A549 (cell line): Measurements from ENCODE around the gene OAS3. TPM values are rescaled to one million over a fixed set of nuclear protein-coding genes. Genes with fewer than 3 reads are reported as not detected.

Experiments
- ATAC-seq, 2 experiments: fragments of 200-7000 bp in 1 of 2; fragments of >200 bp in 1 of 2; cut with Nextera tagmentation in 1 of 2; cut with Tn5 transposase in 1 of 2; 3 replicates each; pipeline versions ENCODE4 v1.8.0 to v1.9.1; 2018 to 2020; ENCODE audit warnings: mild to moderate bottlenecking in 1 of 2, moderate library complexity in 1 of 2
- CTCF ChIA-PET: fragments of 300-600 bp; sonication (Branson Sonifier 250); formaldehyde crosslinking; extraction: SDS; loops from one replicate; lab custom pipeline; 2021; ENCODE audit warnings: antibody characterized with exemption, inconsistent platforms; lab: Yijun Ruan, JAX
- POLR2A ChIA-PET: fragments of 350-600 bp; formaldehyde crosslinking; extraction: SDS; loops from one replicate; lab custom pipeline; 2021; ENCODE audit warnings: antibody characterized with exemption, inconsistent platforms; lab: Yijun Ruan, JAX
- DNase-seq, 2 experiments: peaks; one replicate each; pipeline versions ENCODE4 v3.0.0 to v3.0.0-alpha.2; 2011 to 2016; ENCODE audit warnings: low read depth in 1 of 2, low spot score in 1 of 2
- FAIRE-seq: peaks from 2 replicates; lab custom pipeline; 2011; peaks lifted over from hg19 to GRCh38; lab: Jason Lieb, UNC
- H3K27ac ChIP-seq, 2 experiments: fragments of >200 bp; sonication (Bioruptor Twin); formaldehyde crosslinking; 3 replicates each; pipeline ENCODE4 v1.5.1; 2016 to 2017
- H3K4me1 ChIP-seq: fragments of >200 bp; sonication (Bioruptor Twin); formaldehyde crosslinking; 3 replicates; pipeline ENCODE4 v1.6.1; 2016
- H3K4me2 ChIP-seq: fragments of >200 bp; sonication (Bioruptor Twin); formaldehyde crosslinking; 3 replicates; pipeline ENCODE4 v1.6.1; 2016
- H3K4me3 ChIP-seq: fragments of >200 bp; sonication (Bioruptor Twin); formaldehyde crosslinking; 3 replicates; pipeline ENCODE4 v1.5.1; 2016
- H3K9me3 ChIP-seq: fragments of >200 bp; sonication (Bioruptor Twin); formaldehyde crosslinking; 3 replicates; pipeline ENCODE4 v1.6.1; 2016
- CEBPB ChIP-seq, 2 experiments: fragments of >200 bp in 1 of 2; sonication (Bioruptor Twin) in 1 of 2; formaldehyde crosslinking in 1 of 2; IDR thresholded peaks; 2 replicates each; pipeline ENCODE4 v1.6.1; 2012 to 2016
- EHMT2 ChIP-seq: fragments of 200-600 bp; sonication (generic); IDR thresholded peaks from 2 replicates; pipeline ENCODE4 v1.6.1; 2016; ENCODE audit warnings: antibody characterized with exemption, low read depth, mild to moderate bottlenecking, moderate library complexity
- EP300 ChIP-seq, 2 experiments: fragments of >200 bp; sonication (Bioruptor Twin); formaldehyde crosslinking; IDR thresholded peaks; 2 replicates in 1 of 2; 3 replicates in 1 of 2; pipeline ENCODE4 v1.6.1; 2016 to 2017
- HOXA7 ChIP-seq: fragments of 250-450 bp; sonication (Bioruptor Pico); IDR thresholded peaks from 2 replicates; pipeline ENCODE4 v1.5.0; 2020; ENCODE audit warnings: mild to moderate bottlenecking, moderate library complexity
- HOXB13 ChIP-seq: fragments of 250-450 bp; sonication (Bioruptor Pico); IDR thresholded peaks from 2 replicates; pipeline ENCODE4 v1.5.0; 2020; ENCODE audit warnings: low read depth, mild to moderate bottlenecking, moderate library complexity
- MAFK ChIP-seq: fragments of 450-650 bp; IDR thresholded peaks from 2 replicates; pipeline ENCODE4 v1.6.1; 2014; ENCODE audit not compliant: partially characterized antibody
- MAZ ChIP-seq: fragments of 150-350 bp; IDR thresholded peaks from 2 replicates; pipeline ENCODE4 v1.6.1; 2014; ENCODE audit warnings: antibody characterized with exemption, low read depth, low read length, borderline replicate concordance
- NR3C1 ChIP-seq: fragments of >200 bp; sonication (Bioruptor Twin); formaldehyde crosslinking; IDR thresholded peaks from 3 replicates; pipeline ENCODE4 v1.6.1; 2017
- RARB ChIP-seq: fragments of 250-450 bp; sonication (Bioruptor Pico); IDR thresholded peaks from 2 replicates; pipeline ENCODE4 v1.8.0; 2021; ENCODE audit warnings: mild to moderate bottlenecking, moderate library complexity
- SREBF2 ChIP-seq: fragments of 450-650 bp; IDR thresholded peaks from 2 replicates; pipeline ENCODE4 v1.6.1; 2014; ENCODE audit warnings: mild to moderate bottlenecking, moderate library complexity
- TP53 ChIP-seq: fragments of 250-450 bp; sonication (Bioruptor Pico); IDR thresholded peaks from 2 replicates; pipeline ENCODE4 v1.5.0; 2021; ENCODE audit warnings: mild to moderate bottlenecking, moderate library complexity
- WGBS: methylation state at CpG from one replicate; pipeline ENCODE4 v1.1.6; 2017; ENCODE audit errors: missing lambda C conversion rate; 5-methylcytosine and 5-hydroxymethylcytosine counted together
- polyA plus RNA-seq, 4 experiments: library from polyadenylated mRNA; depleted of rRNA in 3 of 4; stranded (reverse); fragments of >200 nt; fragmentation: RNase III in 1 of 4; extraction: RNeasy Plus Mini Kit Qiagen cat#74134 plus additional on column Dnase treatment in 1 of 4; gene quantifications; 2 replicates in 3 of 4; 3 replicates in 1 of 4; pipeline ENCODE4 v1.2.3, GENCODE V29; 2011 to 2017
- TF ChIP-seq, protein P1 (sequence below): fragments of 200-600 bp; sonication (generic); IDR thresholded peaks from 2 replicates; pipeline ENCODE4 v1.6.1; 2016; ENCODE audit warnings: antibody characterized with exemption, mild to moderate bottlenecking, moderate library complexity
- TF ChIP-seq, protein P2 (sequence below): fragments of 250-450 bp; sonication (Bioruptor Pico); IDR thresholded peaks from 2 replicates; pipeline ENCODE4 v1.5.0; 2021; ENCODE audit warnings: mild to moderate bottlenecking, moderate library complexity, borderline replicate concordance
- TF ChIP-seq, protein P3 (sequence below): fragments of 150-350 bp; IDR thresholded peaks from 2 replicates; pipeline ENCODE4 v1.6.1; 2014; ENCODE audit warnings: low read depth, mild to moderate bottlenecking, low read length

The OAS3 gene
- polyA plus RNA-seq, 2 of the 4 experiments (the other 2 are of a cell fraction): 22.7 to 36.7 TPM

DNA sequence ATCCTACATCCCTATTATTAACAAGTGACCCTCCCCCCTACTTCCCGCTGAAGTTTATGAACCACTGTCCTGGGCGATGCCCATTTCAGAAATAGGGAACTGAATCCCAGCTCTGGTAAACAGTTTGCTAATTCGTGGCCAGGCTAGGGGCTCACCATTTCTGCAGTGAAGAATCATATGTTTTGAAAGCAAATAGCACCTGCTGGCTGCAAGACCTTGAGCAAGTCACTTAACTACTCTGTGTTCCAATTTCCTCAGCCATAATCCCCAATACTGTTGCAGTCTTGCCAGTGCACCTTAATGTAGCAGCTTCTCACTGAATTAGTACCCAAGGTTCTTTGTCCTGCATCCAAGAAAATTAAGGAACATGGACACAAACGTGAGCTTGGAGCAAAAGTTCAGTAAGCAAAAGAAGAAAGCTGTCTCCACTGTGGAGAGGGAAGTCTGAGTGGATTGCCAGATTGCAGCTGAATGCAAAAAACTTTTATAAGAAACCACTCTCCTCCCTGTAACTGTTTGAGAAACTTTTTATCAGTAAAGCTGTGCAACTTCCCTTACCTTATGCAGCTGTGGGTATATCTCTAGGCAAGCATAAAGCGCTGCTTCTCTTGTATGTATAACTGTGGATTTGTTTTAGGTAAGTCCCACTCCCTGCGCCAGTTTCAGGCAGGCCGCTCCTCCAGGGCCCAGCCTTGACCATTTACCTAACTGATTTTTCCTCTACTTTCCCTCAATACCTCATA lies 30.7 kb upstream of the OAS3 start:
- 78% methylated on average over 7 of the region's 7 CpGs for WGBS
- Histone ChIP-seq H3K4me3 (peak overlapping the region; percentile 38), H3K4me2 (peak overlapping the region; percentile 83), H3K27ac (peak overlapping the region; percentile 73 to 82), H3K4me1 (peaks cover 47% of the 10 kb centered on the region), H3K9me3 (peaks cover 7% of the 10 kb centered on the region)
- ChIA-PET POLR2A (no interaction called here), CTCF (interaction anchor here (1.3 to 1.5 kb wide), 3 partner anchors 12 to 168 kb away, joined by 3 to 4 read pairs (median 3); no protein-coding TSS in a partner anchor)
- FAIRE-seq: no peak
- TF ChIP-seq HOXA7 (CRISPR knock-in tag): no peak
- TF ChIP-seq, protein P1, sequence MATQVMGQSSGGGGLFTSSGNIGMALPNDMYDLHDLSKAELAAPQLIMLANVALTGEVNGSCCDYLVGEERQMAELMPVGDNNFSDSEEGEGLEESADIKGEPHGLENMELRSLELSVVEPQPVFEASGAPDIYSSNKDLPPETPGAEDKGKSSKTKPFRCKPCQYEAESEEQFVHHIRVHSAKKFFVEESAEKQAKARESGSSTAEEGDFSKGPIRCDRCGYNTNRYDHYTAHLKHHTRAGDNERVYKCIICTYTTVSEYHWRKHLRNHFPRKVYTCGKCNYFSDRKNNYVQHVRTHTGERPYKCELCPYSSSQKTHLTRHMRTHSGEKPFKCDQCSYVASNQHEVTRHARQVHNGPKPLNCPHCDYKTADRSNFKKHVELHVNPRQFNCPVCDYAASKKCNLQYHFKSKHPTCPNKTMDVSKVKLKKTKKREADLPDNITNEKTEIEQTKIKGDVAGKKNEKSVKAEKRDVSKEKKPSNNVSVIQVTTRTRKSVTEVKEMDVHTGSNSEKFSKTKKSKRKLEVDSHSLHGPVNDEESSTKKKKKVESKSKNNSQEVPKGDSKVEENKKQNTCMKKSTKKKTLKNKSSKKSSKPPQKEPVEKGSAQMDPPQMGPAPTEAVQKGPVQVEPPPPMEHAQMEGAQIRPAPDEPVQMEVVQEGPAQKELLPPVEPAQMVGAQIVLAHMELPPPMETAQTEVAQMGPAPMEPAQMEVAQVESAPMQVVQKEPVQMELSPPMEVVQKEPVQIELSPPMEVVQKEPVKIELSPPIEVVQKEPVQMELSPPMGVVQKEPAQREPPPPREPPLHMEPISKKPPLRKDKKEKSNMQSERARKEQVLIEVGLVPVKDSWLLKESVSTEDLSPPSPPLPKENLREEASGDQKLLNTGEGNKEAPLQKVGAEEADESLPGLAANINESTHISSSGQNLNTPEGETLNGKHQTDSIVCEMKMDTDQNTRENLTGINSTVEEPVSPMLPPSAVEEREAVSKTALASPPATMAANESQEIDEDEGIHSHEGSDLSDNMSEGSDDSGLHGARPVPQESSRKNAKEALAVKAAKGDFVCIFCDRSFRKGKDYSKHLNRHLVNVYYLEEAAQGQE: peak; percentile 47; the same call in 1 of the 2 replicates
- DNase-seq: no peak
- ATAC-seq: peak in 1 of 2 experiments; percentile 8; a peak in 3 of 6 replicates

DNA sequence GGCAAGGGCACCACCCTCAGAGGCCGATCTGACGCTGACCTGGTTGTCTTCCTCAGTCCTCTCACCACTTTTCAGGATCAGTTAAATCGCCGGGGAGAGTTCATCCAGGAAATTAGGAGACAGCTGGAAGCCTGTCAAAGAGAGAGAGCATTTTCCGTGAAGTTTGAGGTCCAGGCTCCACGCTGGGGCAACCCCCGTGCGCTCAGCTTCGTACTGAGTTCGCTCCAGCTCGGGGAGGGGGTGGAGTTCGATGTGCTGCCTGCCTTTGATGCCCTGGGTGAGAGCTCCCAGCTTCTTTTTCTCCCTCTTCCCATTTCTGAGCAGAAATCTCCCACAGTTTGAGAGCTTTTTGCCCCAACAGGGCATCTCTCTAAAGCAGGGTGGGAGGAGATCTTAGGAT lies 29.7 kb upstream of the OAS3 start:
- 90% methylated on average over 12 of the region's 12 CpGs for WGBS
- TF ChIP-seq SREBF2 (no peak), CEBPB (IDR thresholded peaks at IDR 0.05) (no peak), EP300 (IDR thresholded peaks at IDR 0.05) (no peak), TP53 (CRISPR knock-in tag) (no peak)
- TF ChIP-seq, all 56 proteins: peak for 0
- Histone ChIP-seq H3K9me3 (peaks cover 17% of the 10 kb centered on the region), H3K4me1 (peaks cover 37% of the 10 kb centered on the region), H3K4me2 (peak overlapping the region; percentile 83), H3K4me3 (no peak overlapping the region), H3K27ac (peak overlapping the region; percentile 3 to 56; a peak in 3 of 6 replicates)
- no peak for ATAC-seq
- POLR2A ChIA-PET: no interaction called here
- FAIRE-seq: no peak
- CTCF ChIA-PET: interaction anchor here (1.4 kb wide), 1 partner anchor 11 kb away, joined by 3 read pairs; no protein-coding TSS in a partner anchor
- no peak for DNase-seq

DNA sequence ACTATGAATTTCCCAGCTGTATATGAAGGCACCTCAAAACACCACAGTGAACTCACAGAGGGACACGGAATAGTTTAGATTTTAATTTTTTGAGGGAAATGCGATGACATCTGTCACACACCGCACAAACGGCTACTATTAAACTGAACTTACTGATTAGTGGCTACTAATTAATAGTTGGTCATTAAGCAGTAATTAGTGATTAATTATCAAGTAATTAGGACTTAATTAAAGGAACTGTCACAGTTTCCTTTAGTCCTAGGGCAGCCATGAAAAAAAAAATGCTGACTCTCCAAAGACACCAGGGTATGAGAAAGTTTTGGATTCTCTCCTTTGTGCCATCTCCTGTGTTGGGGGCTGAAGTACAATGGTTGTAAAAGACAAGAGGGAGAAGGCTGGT lies 28.6 kb upstream of the OAS3 start:
- TF ChIP-seq EHMT2 (no peak), MAFK (peak; percentile 46), MAZ (no peak), NR3C1 (no peak), HOXB13 (no peak), RARB (CRISPR knock-in tag) (no peak)
- TF ChIP-seq, protein P2, sequence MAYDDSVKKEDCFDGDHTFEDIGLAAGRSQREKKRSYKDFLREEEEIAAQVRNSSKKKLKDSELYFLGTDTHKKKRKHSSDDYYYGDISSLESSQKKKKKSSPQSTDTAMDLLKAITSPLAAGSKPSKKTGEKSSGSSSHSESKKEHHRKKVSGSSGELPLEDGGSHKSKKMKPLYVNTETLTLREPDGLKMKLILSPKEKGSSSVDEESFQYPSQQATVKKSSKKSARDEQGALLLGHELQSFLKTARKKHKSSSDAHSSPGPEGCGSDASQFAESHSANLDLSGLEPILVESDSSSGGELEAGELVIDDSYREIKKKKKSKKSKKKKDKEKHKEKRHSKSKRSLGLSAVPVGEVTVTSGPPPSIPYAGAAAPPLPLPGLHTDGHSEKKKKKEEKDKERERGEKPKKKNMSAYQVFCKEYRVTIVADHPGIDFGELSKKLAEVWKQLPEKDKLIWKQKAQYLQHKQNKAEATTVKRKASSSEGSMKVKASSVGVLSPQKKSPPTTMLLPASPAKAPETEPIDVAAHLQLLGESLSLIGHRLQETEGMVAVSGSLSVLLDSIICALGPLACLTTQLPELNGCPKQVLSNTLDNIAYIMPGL: no peak
- TF ChIP-seq, protein P3, sequence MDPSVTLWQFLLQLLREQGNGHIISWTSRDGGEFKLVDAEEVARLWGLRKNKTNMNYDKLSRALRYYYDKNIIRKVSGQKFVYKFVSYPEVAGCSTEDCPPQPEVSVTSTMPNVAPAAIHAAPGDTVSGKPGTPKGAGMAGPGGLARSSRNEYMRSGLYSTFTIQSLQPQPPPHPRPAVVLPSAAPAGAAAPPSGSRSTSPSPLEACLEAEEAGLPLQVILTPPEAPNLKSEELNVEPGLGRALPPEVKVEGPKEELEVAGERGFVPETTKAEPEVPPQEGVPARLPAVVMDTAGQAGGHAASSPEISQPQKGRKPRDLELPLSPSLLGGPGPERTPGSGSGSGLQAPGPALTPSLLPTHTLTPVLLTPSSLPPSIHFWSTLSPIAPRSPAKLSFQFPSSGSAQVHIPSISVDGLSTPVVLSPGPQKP: no peak
- H3K9me3 ChIP-seq: peaks cover 25% of the 10 kb centered on the region
- no peak for FAIRE-seq
- no peak for ATAC-seq
- H3K4me3 ChIP-seq: no peak overlapping the region
- ChIA-PET CTCF (interaction anchor here (0.6 to 2.6 kb wide), 2 partner anchors 9 to 120 kb away, joined by 3 to 12 read pairs; no protein-coding TSS in a partner anchor), POLR2A (no interaction called here)
- no peak overlapping the region for H3K4me2 ChIP-seq
- no peak overlapping the region for H3K27ac ChIP-seq
- H3K4me1 ChIP-seq: peaks cover 26% of the 10 kb centered on the region
- WGBS: 98% methylated on average over 4 of the region's 4 CpGs
- DNase-seq: no peak
